NCI-H1105 treated with DMSO at 0.1 percent for 48 hours (cell line): Measurements from ENCODE around the gene USPL1.

Source experiments
- DNase-seq: peaks from one replicate; lab custom pipeline; 2025; lab: John Stamatoyannopoulos, UW

The USPL1 gene

GRCh38 chr13:30697177-30697953, 79.6 kb downstream of the USPL1 start:
- DNase-seq, result no peak

- DNase-seq, result no peak
Observed at GRCh38 chr13:30697996-30698401, 80.3 kb downstream of the USPL1 start.

DNA sequence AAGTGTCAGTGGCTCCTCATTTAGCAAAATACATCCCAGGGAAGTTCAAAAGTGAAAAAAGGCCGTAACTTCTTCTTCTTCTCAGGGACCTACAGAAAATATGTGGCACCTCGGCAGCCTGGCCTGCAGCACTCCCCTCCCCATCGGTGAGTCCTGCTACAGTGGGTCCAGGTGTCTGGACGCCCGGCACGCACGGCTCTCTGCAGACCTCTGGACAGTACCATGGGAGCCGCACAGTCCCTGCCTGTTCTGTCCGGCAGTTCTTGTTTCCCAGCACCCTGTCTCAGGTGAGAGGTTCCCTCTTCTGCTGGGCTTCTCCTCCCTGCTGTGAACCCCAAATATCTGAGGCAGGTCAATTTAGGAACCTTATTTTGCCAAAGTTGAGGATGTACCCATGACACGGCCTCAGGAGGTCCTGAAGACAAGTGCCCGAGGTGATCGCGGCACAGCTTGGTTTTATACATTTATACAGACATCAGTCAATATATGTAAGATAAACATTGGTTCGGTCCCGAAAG, 80.8 kb downstream of the USPL1 start:
- no peak for DNase-seq

DNA sequence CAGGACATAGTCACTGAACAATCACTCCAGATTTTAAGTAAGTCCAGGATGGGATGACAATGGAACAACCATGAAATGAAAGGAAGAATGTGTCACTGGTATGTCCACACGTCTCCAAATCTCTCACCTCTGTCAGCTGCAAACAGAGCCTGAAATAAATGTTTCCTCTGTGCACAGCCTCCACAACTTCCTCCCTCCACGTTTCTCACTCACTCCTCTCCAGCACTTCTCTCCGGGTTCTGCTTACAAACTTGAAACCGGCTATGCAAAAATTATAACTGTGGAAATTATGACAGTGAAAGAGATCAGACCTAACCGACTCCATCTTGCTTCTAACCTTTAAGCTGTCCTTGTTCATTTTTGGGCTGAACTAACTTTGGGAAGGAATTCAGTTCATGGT, 82.6 kb downstream of the USPL1 start:
- no peak for DNase-seq

- no peak for DNase-seq
Observed at GRCh38 chr13:30702006-30702405, 84.3 kb downstream of the USPL1 start.

GRCh38 chr13:30704596-30704995, 86.9 kb downstream of the USPL1 start:
- no peak for DNase-seq

DNA sequence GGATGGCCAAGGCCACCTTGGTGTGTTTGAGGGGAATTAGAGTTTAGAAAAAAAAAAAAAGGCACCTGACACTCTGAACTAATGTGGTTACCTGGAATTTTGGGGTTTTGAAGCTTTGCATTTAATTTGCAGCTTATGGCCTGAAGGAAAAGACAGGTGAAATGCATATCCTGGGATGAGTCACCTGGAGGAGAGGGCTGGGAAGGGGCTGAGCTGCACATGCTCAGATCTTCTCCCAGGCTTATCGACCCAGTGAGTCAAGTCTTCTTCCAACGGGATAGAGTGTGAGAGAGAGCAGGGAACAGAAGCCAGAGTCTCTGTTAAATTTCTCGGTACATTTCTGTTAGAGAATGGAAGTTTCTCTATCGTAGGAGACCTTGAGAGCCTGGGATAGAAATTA, 88.0 kb downstream of the USPL1 start:
- no peak for DNase-seq

GRCh38 chr13:30708541-30708940, 90.8 kb downstream of the USPL1 start:
- no peak for DNase-seq
